ENCODE measurements around the gene SPEF2. TPM values are rescaled to one million over a fixed set of nuclear protein-coding genes. Genes with fewer than 3 reads are reported as not detected.

SPEF2 gene
- total RNA-seq, 1 experiment from 2014 or later: 0.87 TPM

DNA sequence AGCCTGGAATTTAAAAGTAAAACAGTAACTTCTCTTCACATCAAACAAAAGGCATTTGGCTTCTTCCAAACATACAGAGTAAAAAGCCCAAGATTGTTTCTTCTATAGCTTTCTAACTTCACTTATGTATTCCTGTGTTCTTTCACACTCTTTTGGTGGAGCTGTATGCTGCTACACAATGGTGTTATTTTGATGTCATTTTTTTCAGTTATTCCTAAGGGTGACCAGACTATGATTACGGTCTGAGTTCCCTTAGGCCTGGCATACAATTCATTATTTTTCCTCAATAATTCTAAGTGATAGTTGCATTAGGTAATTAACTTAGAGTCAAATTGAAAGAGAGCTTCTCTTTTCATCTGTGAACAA is 172.8 kb downstream of the SPEF2 start:
- Histone ChIP-seq H3K9me3 (ENCODE audit: control insufficient read depth, insufficient read depth, low read depth, low read length) (no peaks in the 10 kb centered on the region), H3K27me3 (ENCODE audit: control insufficient read depth, insufficient read depth, low read length) (no peaks in the 10 kb centered on the region), H3K36me3 (ENCODE audit: control insufficient read depth, insufficient read depth, low read length) (no peaks in the 10 kb centered on the region), H3K27ac (ENCODE audit: low read length) (no peak overlapping the region), H3K4me3 (ENCODE audit: low read depth in 2 of 2, low read length in 2 of 2) (no peak overlapping the region), H3K4me1 (ENCODE audit: control insufficient read depth, insufficient read depth, low read length) (no peaks in the 10 kb centered on the region)
- CTCF ChIA-PET: no interaction called here
- POLR2A ChIA-PET: no interaction called here
- TF ChIP-seq, protein P1, sequence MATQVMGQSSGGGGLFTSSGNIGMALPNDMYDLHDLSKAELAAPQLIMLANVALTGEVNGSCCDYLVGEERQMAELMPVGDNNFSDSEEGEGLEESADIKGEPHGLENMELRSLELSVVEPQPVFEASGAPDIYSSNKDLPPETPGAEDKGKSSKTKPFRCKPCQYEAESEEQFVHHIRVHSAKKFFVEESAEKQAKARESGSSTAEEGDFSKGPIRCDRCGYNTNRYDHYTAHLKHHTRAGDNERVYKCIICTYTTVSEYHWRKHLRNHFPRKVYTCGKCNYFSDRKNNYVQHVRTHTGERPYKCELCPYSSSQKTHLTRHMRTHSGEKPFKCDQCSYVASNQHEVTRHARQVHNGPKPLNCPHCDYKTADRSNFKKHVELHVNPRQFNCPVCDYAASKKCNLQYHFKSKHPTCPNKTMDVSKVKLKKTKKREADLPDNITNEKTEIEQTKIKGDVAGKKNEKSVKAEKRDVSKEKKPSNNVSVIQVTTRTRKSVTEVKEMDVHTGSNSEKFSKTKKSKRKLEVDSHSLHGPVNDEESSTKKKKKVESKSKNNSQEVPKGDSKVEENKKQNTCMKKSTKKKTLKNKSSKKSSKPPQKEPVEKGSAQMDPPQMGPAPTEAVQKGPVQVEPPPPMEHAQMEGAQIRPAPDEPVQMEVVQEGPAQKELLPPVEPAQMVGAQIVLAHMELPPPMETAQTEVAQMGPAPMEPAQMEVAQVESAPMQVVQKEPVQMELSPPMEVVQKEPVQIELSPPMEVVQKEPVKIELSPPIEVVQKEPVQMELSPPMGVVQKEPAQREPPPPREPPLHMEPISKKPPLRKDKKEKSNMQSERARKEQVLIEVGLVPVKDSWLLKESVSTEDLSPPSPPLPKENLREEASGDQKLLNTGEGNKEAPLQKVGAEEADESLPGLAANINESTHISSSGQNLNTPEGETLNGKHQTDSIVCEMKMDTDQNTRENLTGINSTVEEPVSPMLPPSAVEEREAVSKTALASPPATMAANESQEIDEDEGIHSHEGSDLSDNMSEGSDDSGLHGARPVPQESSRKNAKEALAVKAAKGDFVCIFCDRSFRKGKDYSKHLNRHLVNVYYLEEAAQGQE (IDR thresholded peaks at IDR 0.05; ENCODE audit: insufficient read depth in 1 of 2, low read depth in 2 of 2, low read length in 1 of 2): no peak
- TF ChIP-seq SIN3A (IDR thresholded peaks at IDR 0.05; ENCODE audit: borderline replicate concordance, insufficient read depth, low read depth, low read length): no peak
- TF ChIP-seq TCF7L2 (IDR thresholded peaks at IDR 0.05; ENCODE audit: low read depth, low read length): no peak
- TF ChIP-seq, protein P2, sequence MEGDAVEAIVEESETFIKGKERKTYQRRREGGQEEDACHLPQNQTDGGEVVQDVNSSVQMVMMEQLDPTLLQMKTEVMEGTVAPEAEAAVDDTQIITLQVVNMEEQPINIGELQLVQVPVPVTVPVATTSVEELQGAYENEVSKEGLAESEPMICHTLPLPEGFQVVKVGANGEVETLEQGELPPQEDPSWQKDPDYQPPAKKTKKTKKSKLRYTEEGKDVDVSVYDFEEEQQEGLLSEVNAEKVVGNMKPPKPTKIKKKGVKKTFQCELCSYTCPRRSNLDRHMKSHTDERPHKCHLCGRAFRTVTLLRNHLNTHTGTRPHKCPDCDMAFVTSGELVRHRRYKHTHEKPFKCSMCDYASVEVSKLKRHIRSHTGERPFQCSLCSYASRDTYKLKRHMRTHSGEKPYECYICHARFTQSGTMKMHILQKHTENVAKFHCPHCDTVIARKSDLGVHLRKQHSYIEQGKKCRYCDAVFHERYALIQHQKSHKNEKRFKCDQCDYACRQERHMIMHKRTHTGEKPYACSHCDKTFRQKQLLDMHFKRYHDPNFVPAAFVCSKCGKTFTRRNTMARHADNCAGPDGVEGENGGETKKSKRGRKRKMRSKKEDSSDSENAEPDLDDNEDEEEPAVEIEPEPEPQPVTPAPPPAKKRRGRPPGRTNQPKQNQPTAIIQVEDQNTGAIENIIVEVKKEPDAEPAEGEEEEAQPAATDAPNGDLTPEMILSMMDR (IDR thresholded peaks at IDR 0.05): no peak
- no peak for TF ChIP-seq POLR2AphosphoS5 (IDR thresholded peaks at IDR 0.05; ENCODE audit: low read depth, low read length)
- ATAC-seq (no peak), DNase-seq (ENCODE audit: low read depth, low spot score) (no peak)
- BruUV-seq (replicated peaks): no TSS peak
- in situ Hi-C loops (cut with HindIII; ENCODE audit: low pct_unique_long_range_greater_than_20kb, low sequenced_read_pairs): no loop called here
- intact Hi-C loops (cut with micrococcal nuclease; ENCODE audit: unreplicated experiment): no loop called here

DNA sequence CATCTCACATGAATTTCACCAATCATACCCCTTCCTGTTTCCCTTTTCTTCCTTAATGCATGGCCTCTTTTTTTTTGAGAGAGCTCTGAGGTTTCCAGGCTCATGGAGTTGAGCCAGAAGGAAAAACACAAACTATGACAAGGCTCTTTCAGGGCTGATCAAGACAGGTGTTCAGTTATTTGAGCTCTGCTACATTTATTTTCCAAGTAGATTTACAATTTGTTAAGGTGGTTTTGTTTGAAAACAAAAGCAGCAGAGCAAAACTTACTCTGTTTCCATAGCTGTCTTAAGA is 176.6 kb downstream of the SPEF2 start:
- in situ Hi-C loops (cut with HindIII; ENCODE audit: low pct_unique_long_range_greater_than_20kb, low sequenced_read_pairs): no loop called here
- DNase-seq (ENCODE audit: low read depth, low spot score): no peak
- Histone ChIP-seq H3K4me1 (ENCODE audit: control insufficient read depth, insufficient read depth, low read length) (no peaks in the 10 kb centered on the region), H3K4me3 (ENCODE audit: low read depth in 2 of 2, low read length in 2 of 2) (no peak overlapping the region), H3K27me3 (ENCODE audit: control insufficient read depth, insufficient read depth, low read length) (no peaks in the 10 kb centered on the region), H3K27ac (ENCODE audit: low read length) (no peak overlapping the region), H3K36me3 (ENCODE audit: control insufficient read depth, insufficient read depth, low read length) (no peaks in the 10 kb centered on the region), H3K9me3 (ENCODE audit: control insufficient read depth, insufficient read depth, low read depth, low read length) (no peaks in the 10 kb centered on the region)
- TF ChIP-seq, protein P2 (IDR thresholded peaks at IDR 0.05): no peak
- no peak for TF ChIP-seq POLR2AphosphoS5 (IDR thresholded peaks at IDR 0.05; ENCODE audit: low read depth, low read length)
- TF ChIP-seq SIN3A (IDR thresholded peaks at IDR 0.05; ENCODE audit: borderline replicate concordance, insufficient read depth, low read depth, low read length): no peak
- TF ChIP-seq, protein P1 (IDR thresholded peaks at IDR 0.05; ENCODE audit: insufficient read depth in 1 of 2, low read depth in 2 of 2, low read length in 1 of 2): no peak
- no peak for TF ChIP-seq TCF7L2 (IDR thresholded peaks at IDR 0.05; ENCODE audit: low read depth, low read length)
- ChIA-PET POLR2A (no interaction called here), CTCF (no interaction called here)
- intact Hi-C loops (cut with micrococcal nuclease; ENCODE audit: unreplicated experiment): no loop called here
- ATAC-seq: no peak
- BruUV-seq (replicated peaks): no TSS peak
